Cardiac ventricle fibroblast (primary cell): ENCODE measurements around the gene TNFRSF13B. TPM values are rescaled to one million over a fixed set of nuclear protein-coding genes. Genes with fewer than 3 reads are reported as not detected.

Source experiments
- total RNA-seq: library from RNA; depleted of rRNA; stranded (reverse); fragments of >200 nt; gene quantifications from 2 replicates; pipeline ENCODE4 v1.2.3, GENCODE V29; 2015

The TNFRSF13B gene
- not detected in 2 replicates for total RNA-seq

DNA sequence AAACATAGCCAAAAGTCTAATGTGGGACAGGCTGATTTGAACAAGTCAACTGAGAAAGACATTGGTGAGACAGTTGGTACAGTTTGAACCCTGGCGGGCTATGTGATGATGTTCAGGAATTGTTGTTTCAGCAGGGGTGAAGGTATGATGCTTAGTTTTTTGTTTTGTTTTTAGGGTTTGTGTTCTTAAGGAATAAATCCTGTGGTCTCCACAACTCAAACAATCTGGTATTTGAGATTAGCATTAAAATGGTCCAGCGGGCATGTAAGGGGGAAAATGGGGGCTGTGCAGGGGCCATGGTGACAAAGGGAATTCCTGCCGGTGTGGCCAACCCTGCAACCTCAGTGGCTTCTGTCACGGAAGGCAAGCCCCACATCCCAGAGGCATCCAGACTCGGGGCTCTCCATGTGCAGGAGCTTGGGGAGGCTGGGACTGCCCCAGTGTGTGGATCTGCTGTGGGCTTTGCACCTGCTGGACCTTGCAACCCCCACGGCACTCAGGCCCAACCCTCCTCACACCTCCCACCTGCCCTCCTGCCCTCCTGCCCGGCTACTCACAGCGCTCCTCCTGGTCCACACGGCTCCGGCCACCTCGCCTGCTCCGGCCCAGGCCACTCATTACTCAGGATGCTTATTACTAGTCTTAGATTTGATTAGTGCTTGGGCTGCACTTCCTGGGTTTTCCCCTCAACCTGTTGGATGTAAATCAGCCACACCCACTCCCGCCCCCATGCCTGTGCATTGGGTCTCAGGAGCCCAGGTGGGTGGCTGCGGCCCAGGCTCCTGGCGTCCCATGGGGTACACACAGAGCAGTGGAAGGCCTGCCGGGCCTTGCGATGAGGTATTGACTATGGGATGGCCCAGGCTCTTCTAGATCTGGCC is at the start of gene TNFRSF13B:
TNFRSF13B (minus strand) TSS at position 661 of the 881 bp plus-strand sequence; CDS start at position 618, 43 bp downstream.

Other genes starting within 250 kb of the TNFRSF13B start
- gene MPRIP, start 70.3 kb upstream of the TNFRSF13B start, total RNA-seq = 76.4 and 101 TPM in 2 replicates
- gene PLD6, start 234.2 kb upstream of the TNFRSF13B start, total RNA-seq = 0.68 and 1.00 TPM in 2 replicates